Caco-2 (cell line): ENCODE data around the gene RTBDN. TPM values are rescaled to one million over a fixed set of nuclear protein-coding genes. Genes with fewer than 3 reads are reported as not detected.

Source experiments
- BruUV-seq: library from RNA; stranded (reverse); fragments of 400-500 nt; replicated peaks from 2 replicates; lab custom pipeline; 2021; lab: Mats Ljungman, UMichigan
- CTCF ChIA-PET: fragments of 300-600 bp; sonication (Branson Sonifier 250); formaldehyde crosslinking; loops from one replicate; lab custom pipeline; 2022; ENCODE audit warnings: antibody characterized with exemption; lab: Charles Lee
- POLR2A ChIA-PET: fragments of 300-600 bp; sonication (Branson Sonifier 250); formaldehyde crosslinking; loops from one replicate; lab custom pipeline; 2022; ENCODE audit warnings: antibody characterized with exemption; lab: Charles Lee
- DNase-seq, 2 experiments: peaks; one replicate each; pipeline versions ENCODE4 v3.0.0 to v3.0.0-alpha.2; 2020 to 2022
- H3K27me3 ChIP-seq: replicated peaks from 2 replicates; pipeline ENCODE4 v1.6.0; 2011; ENCODE audit warnings: low read length; ENCODE audit not compliant: control insufficient read depth, insufficient read depth
- H3K36me3 ChIP-seq: 2 replicates; pipeline ENCODE4 v1.5.1; 2011; ENCODE audit warnings: low read length; ENCODE audit not compliant: control insufficient read depth, insufficient read depth
- H3K4me1 ChIP-seq: fragments of 250-450 bp; sonication (Bioruptor Pico); 2 replicates; pipeline ENCODE4 v1.5.1; 2020; ENCODE audit warnings: mild to moderate bottlenecking
- H3K4me3 ChIP-seq: 2 replicates; pipeline ENCODE4 v1.5.1; 2011; ENCODE audit warnings: low read depth, mild to moderate bottlenecking, control low read depth, low read length
- H3K9me3 ChIP-seq: fragments of 250-450 bp; sonication (Bioruptor Pico); 2 replicates; pipeline ENCODE4 v1.5.1; 2020; ENCODE audit warnings: mild to moderate bottlenecking, moderate library complexity
- H3K27ac Mint-ChIP-seq: one replicate; pipeline ENCODE4 v1.8.0; 2022; ENCODE audit warnings: mixed read lengths; ENCODE audit not compliant: unreplicated experiment
- H3K27me3 Mint-ChIP-seq: one replicate; pipeline ENCODE4 v1.8.0; 2022; ENCODE audit warnings: mixed read lengths; ENCODE audit not compliant: insufficient read depth, unreplicated experiment
- H3K36me3 Mint-ChIP-seq: one replicate; pipeline ENCODE4 v1.8.0; 2022; ENCODE audit warnings: mild to moderate bottlenecking, mixed read lengths; ENCODE audit not compliant: insufficient read depth, unreplicated experiment
- H3K4me1 Mint-ChIP-seq: one replicate; pipeline ENCODE4 v1.8.0; 2022; ENCODE audit warnings: low read depth, mixed read lengths; ENCODE audit not compliant: unreplicated experiment
- H3K4me3 Mint-ChIP-seq: one replicate; pipeline ENCODE4 v1.8.0; 2022; ENCODE audit warnings: mild to moderate bottlenecking, moderate library complexity, mixed read lengths; ENCODE audit not compliant: unreplicated experiment
- H3K9me3 Mint-ChIP-seq: one replicate; pipeline ENCODE4 v1.8.0; 2022; ENCODE audit warnings: mixed read lengths; ENCODE audit not compliant: unreplicated experiment
- CTCF ChIP-seq, 2 experiments: fragments of 200-600 bp in 1 of 2; IDR thresholded peaks; 1 replicate in 1 of 2; 2 replicates in 1 of 2; pipeline versions ENCODE4 v1.5.1 to v1.8.0; 2011 to 2022; ENCODE audit warnings: antibody characterized with exemption in 1 of 2, control low read depth in 1 of 2, inconsistent platforms in 1 of 2, low read depth in 1 of 2, low read length in 1 of 2, mild to moderate bottlenecking in 1 of 2, moderate library complexity in 1 of 2; ENCODE audit not compliant: insufficient read depth in 1 of 2, severe bottlenecking in 1 of 2, unreplicated experiment in 1 of 2
- intact Hi-C: fragments of 100-400 bp; cut with micrococcal nuclease; formaldehyde crosslinking; loops from one replicate; pipeline ENCODE4 v1.10.0; 2022; ENCODE audit not compliant: unreplicated experiment
- total RNA-seq: library from RNA; stranded (reverse); gene quantifications from 2 replicates; pipeline ENCODE4 v1.2.3, GENCODE V29; 2022

Gene RTBDN
- total RNA-seq, 1 experiment from 2014 or later, result not detected

GRCh38 chr19:12801466-12802266 is 32.7 kb downstream of the RTBDN start, which contains the start of the genes PRDX2 and THSD8:
Gene PRDX2, minus strand, starts transcription at chr19:12801800. Its CDS starts 539 bp downstream, at chr19:12801261.
Gene THSD8, plus strand, starts transcription at chr19:12802069. Its CDS starts 3 bp downstream, at chr19:12802072.
- Histone ChIP-seq H3K36me3 (no peaks in the 10 kb centered on the region; the same call in none of the 2 replicates), H3K27me3 (no peaks in the 10 kb centered on the region), H3K4me3 (peak within 1 kb of the TSS; percentile 83), H3K4me1 (peaks cover 8% of the 10 kb centered on the region; the same call in 1 of the 2 replicates), H3K9me3 (no peaks in the 10 kb centered on the region)
- H3K36me3 Mint-ChIP-seq, result peaks cover 25% of the 10 kb centered on the region
- peak within 1 kb of the TSS; percentile 25 for H3K27ac Mint-ChIP-seq
- intact Hi-C loops, result loop anchor here (5.0 kb wide), 1 partner anchor 36 kb away; the partner anchor contains the start of gene MAST1
- ChIA-PET POLR2A (interaction anchor here (1.3 kb wide), 1 partner anchor 8 kb away, joined by 10 read pairs; no protein-coding TSS in a partner anchor), CTCF (interaction anchor here (0.6 to 0.9 kb wide), 2 partner anchors 43 to 46 kb away, joined by 3 to 5 read pairs; no protein-coding TSS in a partner anchor)
- H3K4me1 Mint-ChIP-seq, result peaks cover 7% of the 10 kb centered on the region
- DNase-seq, result peak; percentile 78 to 90
- H3K27me3 Mint-ChIP-seq, result no peaks in the 10 kb centered on the region
- no peak for TF ChIP-seq CTCF (IDR thresholded peaks at IDR 0.05; ENCODE audit: insufficient read depth in 1 of 2, low read depth in 1 of 2, low read length in 1 of 2, severe bottlenecking in 1 of 2, unreplicated experiment in 1 of 2)
- no peaks in the 10 kb centered on the region for H3K9me3 Mint-ChIP-seq
- BruUV-seq, result no TSS peak
- H3K4me3 Mint-ChIP-seq, result peak within 1 kb of the TSS; percentile 87

DNA sequence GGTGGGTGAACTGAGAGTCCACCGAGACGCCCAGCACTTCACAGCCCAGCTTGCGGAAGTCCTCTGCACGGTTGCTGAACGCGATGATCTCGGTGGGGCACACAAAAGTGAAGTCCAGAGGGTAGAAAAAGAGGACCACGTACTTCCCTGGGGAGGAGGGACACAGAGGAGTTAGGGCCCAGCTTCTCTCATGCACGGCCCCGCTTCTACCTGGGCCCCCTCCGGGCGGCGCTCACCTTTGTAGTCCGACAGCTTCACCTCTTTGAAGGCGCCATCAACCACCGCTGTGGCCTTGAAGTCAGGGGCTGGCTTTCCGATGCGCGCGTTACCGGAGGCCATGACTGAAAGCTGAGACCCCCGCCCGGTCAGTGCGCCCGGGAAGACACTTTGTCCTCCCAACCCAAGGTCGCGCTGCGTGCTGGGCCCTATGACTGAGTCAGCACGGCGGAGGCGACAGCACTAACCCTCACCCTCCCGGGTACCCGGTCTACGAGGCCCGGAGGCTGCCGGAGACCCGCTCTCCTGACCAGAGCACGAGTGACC is 33.4 kb downstream of the RTBDN start:
- Histone ChIP-seq H3K9me3 (no peaks in the 10 kb centered on the region), H3K4me3 (peak overlapping the region; percentile 83), H3K36me3 (no peaks in the 10 kb centered on the region; the same call in none of the 2 replicates), H3K27me3 (no peaks in the 10 kb centered on the region), H3K4me1 (peaks cover 10% of the 10 kb centered on the region)
- TF ChIP-seq CTCF (IDR thresholded peaks at IDR 0.05; ENCODE audit: insufficient read depth in 1 of 2, low read depth in 1 of 2, low read length in 1 of 2, severe bottlenecking in 1 of 2, unreplicated experiment in 1 of 2), result no peak
- Mint-ChIP-seq H3K36me3 (peaks cover 23% of the 10 kb centered on the region), H3K27me3 (no peaks in the 10 kb centered on the region), H3K4me3 (peak overlapping the region; percentile 87), H3K4me1 (peaks cover 12% of the 10 kb centered on the region), H3K9me3 (no peaks in the 10 kb centered on the region), H3K27ac (peak overlapping the region; percentile 25)
- POLR2A ChIA-PET, result no interaction called here
- intact Hi-C loops, result loop anchor here (5.0 kb wide), 1 partner anchor 36 kb away; the partner anchor contains the start of gene MAST1
- DNase-seq, result peak in 1 of 2 experiments; percentile 25
- BruUV-seq, result no TSS peak
- CTCF ChIA-PET, result interaction anchor here (0.7 kb wide), 2 partner anchors 9 to 33 kb away, joined by 3 read pairs; partner anchors contain the start of genes JUNB and RTBDN

GRCh38 chr19:12800466-12800770 is 34.0 kb downstream of the RTBDN start:
- H3K4me3 Mint-ChIP-seq, result peak overlapping the region; percentile 87
- Histone ChIP-seq H3K4me3 (peak overlapping the region; percentile 83), H3K9me3 (no peaks in the 10 kb centered on the region), H3K36me3 (no peaks in the 10 kb centered on the region; the same call in none of the 2 replicates), H3K4me1 (peaks cover 13% of the 10 kb centered on the region; the same call in 1 of the 2 replicates), H3K27me3 (no peaks in the 10 kb centered on the region)
- BruUV-seq, result no TSS peak
- no peaks in the 10 kb centered on the region for H3K27me3 Mint-ChIP-seq
- no peak for TF ChIP-seq CTCF (IDR thresholded peaks at IDR 0.05; ENCODE audit: insufficient read depth in 1 of 2, low read depth in 1 of 2, low read length in 1 of 2, severe bottlenecking in 1 of 2, unreplicated experiment in 1 of 2)
- ChIA-PET POLR2A (no interaction called here), CTCF (interaction anchor here (0.7 kb wide), 2 partner anchors 9 to 34 kb away, joined by 3 read pairs; partner anchors contain the start of genes JUNB and RTBDN)
- intact Hi-C loops, result loop anchor here (5.0 kb wide), 1 partner anchor 37 kb away; the partner anchor contains the start of gene MAST1
- no peak overlapping the region for H3K27ac Mint-ChIP-seq
- no peak for DNase-seq
- no peaks in the 10 kb centered on the region for H3K9me3 Mint-ChIP-seq
- H3K4me1 Mint-ChIP-seq, result peaks cover 12% of the 10 kb centered on the region
- H3K36me3 Mint-ChIP-seq, result peaks cover 21% of the 10 kb centered on the region
